ENCODE measurements around the gene IRAG1.

GRCh38 chr11:10663990-10664389, 29.6 kb downstream of the IRAG1 start:
- no peak for TF ChIP-seq GATA2 (IDR thresholded peaks at IDR 0.05; ENCODE audit: low read depth, low read length)
- no peak for TF ChIP-seq GATA3 (IDR thresholded peaks at IDR 0.05; ENCODE audit: low read depth, low read length)

Data from SH-SY5Y (cell line).